ENCODE results near the gene PRKCA. TPM values are rescaled to one million over a fixed set of nuclear protein-coding genes. Genes with fewer than 3 reads are reported as not detected.

PRKCA gene
- total RNA-seq, 1 experiment from 2014 or later, result 29.5 TPM

DNA sequence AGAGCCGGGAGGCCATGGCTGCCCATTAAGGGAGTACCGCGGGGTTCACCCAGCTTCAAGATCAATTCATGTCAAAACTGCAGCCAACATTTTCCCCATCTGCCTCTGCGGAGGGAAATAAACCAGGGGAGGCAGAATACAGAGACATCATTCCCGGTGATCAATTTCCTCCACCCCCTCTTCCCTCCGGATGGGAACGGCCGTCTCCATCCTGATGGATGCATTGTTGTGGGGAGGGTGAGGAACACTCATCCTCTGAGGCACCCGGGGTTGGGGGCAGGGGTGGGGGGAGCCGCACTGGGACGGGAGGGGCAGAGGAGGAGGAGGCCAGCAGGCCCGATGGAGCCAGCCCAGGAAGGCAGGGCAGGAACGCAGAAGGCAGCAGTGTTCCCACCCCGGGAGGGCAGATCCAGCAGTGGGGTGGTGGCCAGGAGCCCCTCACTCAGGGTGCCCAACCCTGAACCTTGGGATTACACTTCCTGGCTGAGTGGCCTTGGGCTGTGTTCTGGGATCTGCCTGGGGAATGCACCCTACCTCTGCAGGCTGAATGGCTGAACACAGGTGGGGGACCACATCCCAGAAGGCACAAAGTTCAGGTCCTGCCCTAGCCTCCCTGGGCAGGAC, 546.7 kb downstream of the PRKCA start (continued):
- TF ChIP-seq, protein P1, sequence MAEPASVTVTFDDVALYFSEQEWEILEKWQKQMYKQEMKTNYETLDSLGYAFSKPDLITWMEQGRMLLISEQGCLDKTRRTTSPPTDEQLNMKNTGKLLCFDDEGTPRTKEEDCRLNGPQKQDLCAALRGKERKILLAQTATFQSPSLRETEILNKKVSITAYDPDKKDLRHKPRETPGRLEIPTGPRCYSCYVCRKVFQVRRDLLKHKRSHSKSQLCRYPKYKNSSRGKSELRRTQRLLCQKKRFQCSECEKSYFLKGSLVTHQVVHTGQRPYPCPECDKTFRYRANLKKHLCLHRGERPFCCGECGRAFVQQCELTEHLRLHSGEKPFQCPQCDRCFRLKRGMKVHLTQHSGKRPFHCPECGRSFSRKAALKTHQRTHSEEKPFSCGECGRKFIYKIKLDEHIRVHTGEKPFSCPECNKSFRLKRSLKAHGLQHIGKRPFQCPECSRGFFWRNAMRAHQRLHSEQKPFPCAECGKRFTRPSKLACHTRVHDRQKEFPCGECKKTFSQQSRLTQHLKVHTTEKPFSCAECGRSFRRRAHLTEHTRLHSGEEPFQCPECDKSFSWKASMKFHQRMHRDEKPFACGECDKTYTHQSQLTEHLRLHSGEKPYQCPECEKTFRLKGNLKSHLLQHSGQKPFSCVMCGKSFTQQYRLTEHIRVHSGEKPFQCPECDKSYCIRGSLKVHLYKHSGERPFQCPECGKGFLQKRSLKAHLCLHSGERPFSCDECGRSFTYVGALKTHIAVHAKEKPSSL (CRISPR knock-in tag; conservative IDR thresholded peaks at IDR 0.05), result no peak
- no peak for TF ChIP-seq FOXP1 (CRISPR knock-in tag; IDR thresholded peaks at IDR 0.05; ENCODE audit: borderline replicate concordance)

DNA sequence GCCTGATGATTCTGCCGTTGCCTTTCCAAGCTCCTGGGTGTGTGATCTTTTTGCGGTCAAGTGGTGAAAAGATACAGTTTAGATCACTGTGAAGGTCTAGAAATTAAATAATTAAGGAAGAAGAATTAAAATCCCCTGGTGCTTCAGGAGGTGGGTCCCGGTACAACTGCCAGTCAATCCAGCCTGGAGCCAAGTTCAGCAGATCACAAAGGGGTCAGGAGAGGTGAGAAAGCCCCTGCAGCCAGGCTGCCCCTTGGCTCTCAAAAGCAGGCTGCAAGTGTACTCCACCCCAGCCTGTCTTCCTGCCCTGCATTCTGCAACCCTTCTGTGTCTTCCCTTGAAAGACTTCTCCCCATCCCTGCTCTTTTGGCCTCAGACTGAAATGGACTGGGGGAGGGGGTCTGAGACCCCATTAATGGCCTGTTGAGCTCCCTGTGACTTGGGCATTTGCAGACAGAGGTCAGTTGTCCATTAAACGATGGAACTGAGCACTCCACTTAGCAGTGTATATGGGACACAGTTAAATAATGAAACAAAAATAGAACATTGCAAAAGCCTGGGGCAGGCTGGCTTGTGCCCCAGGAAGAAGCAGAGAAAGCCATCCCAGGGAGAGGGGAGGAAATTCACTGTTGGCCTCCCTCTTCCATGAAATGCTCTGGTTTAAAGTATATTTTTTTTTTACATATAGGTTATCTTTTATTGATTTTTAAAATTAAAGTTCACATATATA, 547.6 kb downstream of the PRKCA start:
- ChIA-PET CTCF (interaction anchor here (1.5 to 1.7 kb wide), 2 partner anchors 112 to 122 kb away, joined by 4 to 12 read pairs; no protein-coding TSS in a partner anchor), POLR2A (no interaction called here)
- TF ChIP-seq, protein P2, sequence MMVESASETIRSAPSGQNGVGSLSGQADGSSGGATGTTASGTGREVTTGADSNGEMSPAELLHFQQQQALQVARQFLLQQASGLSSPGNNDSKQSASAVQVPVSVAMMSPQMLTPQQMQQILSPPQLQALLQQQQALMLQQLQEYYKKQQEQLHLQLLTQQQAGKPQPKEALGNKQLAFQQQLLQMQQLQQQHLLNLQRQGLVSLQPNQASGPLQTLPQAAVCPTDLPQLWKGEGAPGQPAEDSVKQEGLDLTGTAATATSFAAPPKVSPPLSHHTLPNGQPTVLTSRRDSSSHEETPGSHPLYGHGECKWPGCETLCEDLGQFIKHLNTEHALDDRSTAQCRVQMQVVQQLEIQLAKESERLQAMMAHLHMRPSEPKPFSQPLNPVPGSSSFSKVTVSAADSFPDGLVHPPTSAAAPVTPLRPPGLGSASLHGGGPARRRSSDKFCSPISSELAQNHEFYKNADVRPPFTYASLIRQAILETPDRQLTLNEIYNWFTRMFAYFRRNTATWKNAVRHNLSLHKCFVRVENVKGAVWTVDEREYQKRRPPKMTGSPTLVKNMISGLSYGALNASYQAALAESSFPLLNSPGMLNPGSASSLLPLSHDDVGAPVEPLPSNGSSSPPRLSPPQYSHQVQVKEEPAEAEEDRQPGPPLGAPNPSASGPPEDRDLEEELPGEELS (CRISPR knock-in tag; IDR thresholded peaks at IDR 0.05), result no peak
- TF ChIP-seq TEAD1 (CRISPR knock-in tag; IDR thresholded peaks at IDR 0.05), result no peak
- TF ChIP-seq, protein P3, sequence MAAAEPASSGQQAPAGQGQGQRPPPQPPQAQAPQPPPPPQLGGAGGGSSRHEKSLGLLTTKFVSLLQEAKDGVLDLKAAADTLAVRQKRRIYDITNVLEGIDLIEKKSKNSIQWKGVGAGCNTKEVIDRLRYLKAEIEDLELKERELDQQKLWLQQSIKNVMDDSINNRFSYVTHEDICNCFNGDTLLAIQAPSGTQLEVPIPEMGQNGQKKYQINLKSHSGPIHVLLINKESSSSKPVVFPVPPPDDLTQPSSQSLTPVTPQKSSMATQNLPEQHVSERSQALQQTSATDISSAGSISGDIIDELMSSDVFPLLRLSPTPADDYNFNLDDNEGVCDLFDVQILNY (CRISPR knock-in tag; IDR thresholded peaks at IDR 0.05), result no peak
- peaks cover under 1% of the 10 kb centered on the region; the same call in 1 of the 2 replicates for H3K27me3 Mint-ChIP-seq (ENCODE audit: low read depth)
- H3K4me3 Mint-ChIP-seq, result no peak overlapping the region
- H3K9me3 Mint-ChIP-seq, result peaks cover 39% of the 10 kb centered on the region
- H3K27ac Mint-ChIP-seq, result no peak overlapping the region
- no peak for DNase-seq (ENCODE audit: low spot score)
- peaks cover 27% of the 10 kb centered on the region for H3K36me3 Mint-ChIP-seq
- no peak for ATAC-seq
- peaks cover 8% of the 10 kb centered on the region; the same call in 1 of the 2 replicates for H3K4me1 Mint-ChIP-seq

DNA sequence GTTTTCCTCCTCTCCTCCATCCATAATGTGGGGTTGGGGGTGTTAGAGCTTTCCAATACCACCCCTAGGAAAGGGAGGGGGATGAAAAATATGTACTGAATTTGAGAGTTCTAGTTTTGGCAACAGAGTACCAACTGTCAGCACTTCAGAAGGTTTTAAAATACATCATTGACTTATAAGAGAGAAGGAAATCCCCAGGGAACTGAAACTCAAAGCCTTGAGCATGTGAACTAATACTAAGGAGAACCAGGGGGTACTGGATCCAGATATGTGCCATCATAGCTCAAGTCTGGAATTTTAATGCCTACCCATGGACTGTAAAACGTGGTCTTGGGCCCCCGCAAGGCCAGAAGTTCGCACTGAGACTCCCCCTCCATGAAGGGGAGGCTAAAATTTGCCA, 548.3 kb downstream of the PRKCA start:
- peaks cover 27% of the 10 kb centered on the region for H3K36me3 Mint-ChIP-seq
- ATAC-seq (no peak), DNase-seq (ENCODE audit: low spot score) (no peak)
- no peak overlapping the region for H3K27ac Mint-ChIP-seq
- H3K27me3 Mint-ChIP-seq (ENCODE audit: low read depth), result peaks cover 2% of the 10 kb centered on the region; the same call in 1 of the 2 replicates
- H3K4me3 Mint-ChIP-seq, result no peak overlapping the region
- POLR2A ChIA-PET, result no interaction called here
- peaks cover 8% of the 10 kb centered on the region; the same call in 1 of the 2 replicates for H3K4me1 Mint-ChIP-seq
- peaks cover 39% of the 10 kb centered on the region for H3K9me3 Mint-ChIP-seq
- CTCF ChIA-PET, result interaction anchor here (1.1 to 1.7 kb wide), 5 partner anchors 15 to 166 kb away, joined by 3 to 12 read pairs (median 6); partner anchors contain the start of gene CACNG5
- TF ChIP-seq JAZF1 (CRISPR knock-in tag; IDR thresholded peaks at IDR 0.05) (no peak), TEAD4 (CRISPR knock-in tag; IDR thresholded peaks at IDR 0.05) (no peak), NFE2L1 (CRISPR knock-in tag; IDR thresholded peaks at IDR 0.05) (no peak), ETV6 (CRISPR knock-in tag; IDR thresholded peaks at IDR 0.05) (no peak), FOXP1 (CRISPR knock-in tag; IDR thresholded peaks at IDR 0.05; ENCODE audit: borderline replicate concordance) (no peak), ZNF219 (CRISPR knock-in tag; IDR thresholded peaks at IDR 0.05; ENCODE audit: borderline replicate concordance) (no peak), NFYB (CRISPR knock-in tag; conservative IDR thresholded peaks at IDR 0.05; ENCODE audit: low read depth) (no peak), SMAD4 (CRISPR knock-in tag; IDR thresholded peaks at IDR 0.05) (no peak), GTF2I (CRISPR knock-in tag; conservative IDR thresholded peaks at IDR 0.05) (no peak), ZNF138 (CRISPR knock-in tag; conservative IDR thresholded peaks at IDR 0.05) (no peak), NFATC4 (CRISPR knock-in tag; IDR thresholded peaks at IDR 0.05) (no peak), ESRRA (CRISPR knock-in tag; IDR thresholded peaks at IDR 0.05; ENCODE audit: borderline replicate concordance) (no peak), GRHL2 (CRISPR knock-in tag; IDR thresholded peaks at IDR 0.05; ENCODE audit: insufficient replicate concordance, severe bottlenecking) (no peak)
- TF ChIP-seq, protein P4, sequence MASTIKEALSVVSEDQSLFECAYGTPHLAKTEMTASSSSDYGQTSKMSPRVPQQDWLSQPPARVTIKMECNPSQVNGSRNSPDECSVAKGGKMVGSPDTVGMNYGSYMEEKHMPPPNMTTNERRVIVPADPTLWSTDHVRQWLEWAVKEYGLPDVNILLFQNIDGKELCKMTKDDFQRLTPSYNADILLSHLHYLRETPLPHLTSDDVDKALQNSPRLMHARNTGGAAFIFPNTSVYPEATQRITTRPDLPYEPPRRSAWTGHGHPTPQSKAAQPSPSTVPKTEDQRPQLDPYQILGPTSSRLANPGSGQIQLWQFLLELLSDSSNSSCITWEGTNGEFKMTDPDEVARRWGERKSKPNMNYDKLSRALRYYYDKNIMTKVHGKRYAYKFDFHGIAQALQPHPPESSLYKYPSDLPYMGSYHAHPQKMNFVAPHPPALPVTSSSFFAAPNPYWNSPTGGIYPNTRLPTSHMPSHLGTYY (CRISPR knock-in tag; IDR thresholded peaks at IDR 0.05), result no peak
- TF ChIP-seq, protein P5, sequence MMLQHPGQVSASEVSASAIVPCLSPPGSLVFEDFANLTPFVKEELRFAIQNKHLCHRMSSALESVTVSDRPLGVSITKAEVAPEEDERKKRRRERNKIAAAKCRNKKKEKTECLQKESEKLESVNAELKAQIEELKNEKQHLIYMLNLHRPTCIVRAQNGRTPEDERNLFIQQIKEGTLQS (CRISPR knock-in tag; conservative IDR thresholded peaks at IDR 0.05), result no peak
- TF ChIP-seq, protein P6, sequence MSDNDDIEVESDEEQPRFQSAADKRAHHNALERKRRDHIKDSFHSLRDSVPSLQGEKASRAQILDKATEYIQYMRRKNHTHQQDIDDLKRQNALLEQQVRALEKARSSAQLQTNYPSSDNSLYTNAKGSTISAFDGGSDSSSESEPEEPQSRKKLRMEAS (CRISPR knock-in tag; IDR thresholded peaks at IDR 0.05), result no peak

All from WTC11 (cell line).